GM12878 (cell line): Measurements from ENCODE around the gene IL15. TPM values are rescaled to one million over a fixed set of nuclear protein-coding genes. Genes with fewer than 3 reads are reported as not detected.

Experiments
- ASH2L ChIP-seq: fragments of 300-600, 200-600 bp; sonication (generic); IDR thresholded peaks from 2 replicates; pipeline ENCODE4 v1.6.1; 2017; ENCODE audit warnings: low read depth, mild to moderate bottlenecking, borderline replicate concordance
- BACH1 ChIP-seq: fragments of 450-650 bp; IDR thresholded peaks from 2 replicates; pipeline ENCODE4 v1.6.1; 2017; ENCODE audit warnings: mild to moderate bottlenecking, borderline replicate concordance
- BHLHE40 ChIP-seq, 2 experiments: fragments of 450-650 bp in 1 of 2; IDR thresholded peaks; 2 replicates each; pipeline ENCODE4 v1.6.1; 2011 to 2017; ENCODE audit warnings: low read depth in 2 of 2, borderline replicate concordance in 1 of 2, improper control_type of control experiment in 1 of 2, low read length in 1 of 2, mild to moderate bottlenecking in 1 of 2
- BMI1 ChIP-seq: fragments of 450-650 bp; IDR thresholded peaks from 2 replicates; pipeline ENCODE4 v1.6.1; 2016; ENCODE audit warnings: mild to moderate bottlenecking, moderate library complexity, borderline replicate concordance
- CBX3 ChIP-seq: fragments of 200-600 bp; sonication (generic); IDR thresholded peaks from 2 replicates; pipeline ENCODE4 v1.6.1; 2016; ENCODE audit warnings: low read depth, borderline replicate concordance
- CHD2 ChIP-seq: IDR thresholded peaks from 2 replicates; pipeline ENCODE4 v1.6.1; 2011; ENCODE audit warnings: low read depth, low read length, improper control_type of control experiment, borderline replicate concordance
- CHD4 ChIP-seq: fragments of 200-600 bp; sonication (generic); IDR thresholded peaks from 2 replicates; pipeline ENCODE4 v1.6.1; 2016; ENCODE audit warnings: mild to moderate bottlenecking
- CREB1 ChIP-seq: IDR thresholded peaks from 2 replicates; pipeline ENCODE4 v1.6.1; 2012; ENCODE audit warnings: low read depth, mild to moderate bottlenecking, inconsistent platforms
- CREM ChIP-seq: IDR thresholded peaks from 2 replicates; pipeline ENCODE4 v1.6.1; 2014; ENCODE audit warnings: antibody characterized with exemption, low read depth
- EGR1 ChIP-seq, 2 experiments: IDR thresholded peaks; 1 replicate in 1 of 2; 2 replicates in 1 of 2; pipeline ENCODE4 v1.6.1; 2011 to 2012; ENCODE audit warnings: low read depth in 2 of 2, low read length in 2 of 2, borderline replicate concordance in 1 of 2, mild to moderate bottlenecking in 1 of 2, moderate library complexity in 1 of 2
- KAT2A ChIP-seq: conservative IDR thresholded peaks from 2 replicates; pipeline ENCODE4 v1.6.1; 2011; ENCODE audit warnings: low read depth, low read length; ENCODE audit not compliant: control insufficient read depth
- MEF2A ChIP-seq: IDR thresholded peaks from 2 replicates; pipeline ENCODE4 v1.6.1; 2011; ENCODE audit warnings: low read depth, mild to moderate bottlenecking, low read length, moderate library complexity; ENCODE audit not compliant: insufficient read depth
- MLLT1 ChIP-seq: fragments of 450-650 bp; IDR thresholded peaks from 2 replicates; pipeline ENCODE4 v1.6.1; 2016; ENCODE audit warnings: mild to moderate bottlenecking
- MXI1 ChIP-seq: fragments of 150-350 bp; IDR thresholded peaks from 2 replicates; pipeline ENCODE4 v1.6.1; 2011; ENCODE audit warnings: low read depth, mild to moderate bottlenecking, inconsistent platforms, low read length, improper control_type of control experiment
- PAX8 ChIP-seq: fragments of 450-650 bp; IDR thresholded peaks from 2 replicates; pipeline ENCODE4 v1.6.1; 2017; ENCODE audit warnings: mild to moderate bottlenecking, moderate library complexity
- PML ChIP-seq: IDR thresholded peaks from 2 replicates; pipeline ENCODE4 v1.6.1; 2012; ENCODE audit warnings: low read length, inconsistent platforms
- SIX5 ChIP-seq: IDR thresholded peaks from 2 replicates; pipeline ENCODE4 v1.6.1; 2011; ENCODE audit warnings: mild to moderate bottlenecking, low read depth, low read length, moderate library complexity; ENCODE audit not compliant: severe bottlenecking
- SMAD5 ChIP-seq: IDR thresholded peaks from 2 replicates; pipeline ENCODE4 v1.6.1; 2016; ENCODE audit warnings: antibody characterized with exemption, low read depth
- SMC3 ChIP-seq: IDR thresholded peaks from 2 replicates; pipeline ENCODE4 v1.6.1; 2011; ENCODE audit warnings: low read length, improper control_type of control experiment, borderline replicate concordance
- SP1 ChIP-seq: IDR thresholded peaks from one replicate; pipeline ENCODE4 v1.6.1; 2011; ENCODE audit warnings: low read depth, low read length
- SREBF1 ChIP-seq: IDR thresholded peaks from 2 replicates; pipeline ENCODE4 v1.6.1; 2012; ENCODE audit warnings: mild to moderate bottlenecking, low read length
- TCF7 ChIP-seq: IDR thresholded peaks from 2 replicates; pipeline ENCODE4 v1.6.1; 2014; ENCODE audit warnings: antibody characterized with exemption, borderline replicate concordance
- YBX1 ChIP-seq: fragments of 450-650 bp; IDR thresholded peaks from 2 replicates; pipeline ENCODE4 v1.6.1; 2016; ENCODE audit warnings: antibody characterized with exemption
- ZNF24 ChIP-seq: fragments of 450-650 bp; IDR thresholded peaks from 2 replicates; pipeline ENCODE4 v1.6.1; 2017; ENCODE audit warnings: antibody characterized with exemption, mild to moderate bottlenecking
- ZNF274 ChIP-seq: IDR thresholded peaks from one replicate; pipeline ENCODE4 v1.8.0; 2011; ENCODE audit not compliant: insufficient read length, insufficient read depth
- polyA plus RNA-seq, 11 experiments: library from polyadenylated mRNA; depleted of rRNA in 4 of 11; unstranded in 6 of 11; stranded (reverse) in 5 of 11; fragments of >200 nt; fragmentation: Nextera tagmentation in 4 of 11; fragmentation: Illumina TruSeq in 1 of 11; extraction: Ambion mirVana in 4 of 11; extraction: Trizol in 1 of 11; gene quantifications; 1 replicate in 1 of 11; 2 replicates in 10 of 11; pipeline versions ENCODE4 v1.2.1 to v1.2.3, GENCODE V29; 2011 to 2016; ENCODE audit warnings: inconsistent platforms in 2 of 11, missing spikeins in 2 of 11, low read depth in 1 of 11
- total RNA-seq, 4 experiments: library from RNA; depleted of rRNA in 3 of 4; stranded (reverse); fragments of >200 nt in 3 of 4; fragmentation: Illumina TruSeq in 1 of 4; extraction: Trizol in 1 of 4; gene quantifications; 2 replicates each; pipeline versions ENCODE4 v1.2.1 to v1.2.3, GENCODE V29; 2013 to 2021
- TF ChIP-seq, protein P1 (sequence below): fragments of 450-650 bp; IDR thresholded peaks from 2 replicates; pipeline ENCODE4 v1.6.1; 2014; ENCODE audit warnings: mild to moderate bottlenecking
- TF ChIP-seq, protein P2 (sequence below): fragments of 450-650 bp; IDR thresholded peaks from 2 replicates; pipeline ENCODE4 v1.6.1; 2017; ENCODE audit warnings: mild to moderate bottlenecking, moderate library complexity

Gene IL15
- total and polyA plus RNA-seq, 10 of the 15 experiments (the other 5 are each of a cell fraction or from before 2014, with no cell fraction given) = 6.0 to 11.4 (median 8.2) TPM

DNA sequence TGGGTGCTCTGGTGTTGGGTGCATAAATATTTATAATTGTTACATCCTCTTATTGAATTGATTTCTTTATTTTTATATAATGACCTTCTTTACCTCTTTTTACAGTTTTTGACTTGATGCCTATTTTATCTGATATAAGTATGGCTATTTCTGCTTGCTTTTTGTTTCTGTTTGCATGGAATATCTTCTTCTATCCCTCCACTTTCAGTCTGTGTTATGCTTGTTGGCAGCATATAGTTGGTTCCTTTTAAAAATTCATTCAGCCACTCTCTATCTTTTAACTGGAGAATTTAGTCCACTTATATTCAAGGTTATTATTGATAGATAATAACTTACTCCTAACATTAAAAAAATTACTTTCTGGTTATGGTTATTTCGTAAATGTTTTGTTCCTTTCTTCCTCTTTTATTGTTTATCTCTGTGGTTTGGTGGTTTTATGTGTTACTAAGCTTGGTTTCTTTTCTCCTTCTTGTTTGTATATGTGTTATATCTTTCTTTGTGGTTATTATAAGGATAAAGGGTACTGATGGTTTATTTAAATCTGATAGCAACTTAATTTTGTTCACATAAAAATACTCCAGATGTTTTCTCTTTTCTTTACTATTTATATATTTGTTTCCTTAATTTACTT lies 69.5 kb downstream of the IL15 start (continued):
- TF ChIP-seq, protein P1, sequence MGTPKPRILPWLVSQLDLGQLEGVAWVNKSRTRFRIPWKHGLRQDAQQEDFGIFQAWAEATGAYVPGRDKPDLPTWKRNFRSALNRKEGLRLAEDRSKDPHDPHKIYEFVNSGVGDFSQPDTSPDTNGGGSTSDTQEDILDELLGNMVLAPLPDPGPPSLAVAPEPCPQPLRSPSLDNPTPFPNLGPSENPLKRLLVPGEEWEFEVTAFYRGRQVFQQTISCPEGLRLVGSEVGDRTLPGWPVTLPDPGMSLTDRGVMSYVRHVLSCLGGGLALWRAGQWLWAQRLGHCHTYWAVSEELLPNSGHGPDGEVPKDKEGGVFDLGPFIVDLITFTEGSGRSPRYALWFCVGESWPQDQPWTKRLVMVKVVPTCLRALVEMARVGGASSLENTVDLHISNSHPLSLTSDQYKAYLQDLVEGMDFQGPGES = no peak
- TF ChIP-seq BHLHE40 (IDR thresholded peaks at IDR 0.05; ENCODE audit: borderline replicate concordance in 1 of 2, low read depth in 2 of 2, low read length in 1 of 2) (no peak), ASH2L (no peak), CHD4 (no peak), PAX8 (no peak), SMC3 (no peak), MXI1 (no peak), BACH1 (no peak), CREM (no peak), SP1 (no peak), YBX1 (no peak), CHD2 (no peak), ZNF24 (no peak), TCF7 (no peak), MEF2A (0 out of 2 replicates have a peak, but pooled peaks have one; percentile 30), PML (no peak), ZNF274 (no peak), CREB1 (no peak), KAT2A (no peak), MLLT1 (peak; percentile 87), SREBF1 (no peak), SIX5 (no peak), CBX3 (no peak), SMAD5 (no peak), BMI1 (peak; percentile 61), EGR1 (IDR thresholded peaks at IDR 0.05; ENCODE audit: borderline replicate concordance in 1 of 2, low read depth in 2 of 2, low read length in 2 of 2) (no peak)
- TF ChIP-seq, protein P2, sequence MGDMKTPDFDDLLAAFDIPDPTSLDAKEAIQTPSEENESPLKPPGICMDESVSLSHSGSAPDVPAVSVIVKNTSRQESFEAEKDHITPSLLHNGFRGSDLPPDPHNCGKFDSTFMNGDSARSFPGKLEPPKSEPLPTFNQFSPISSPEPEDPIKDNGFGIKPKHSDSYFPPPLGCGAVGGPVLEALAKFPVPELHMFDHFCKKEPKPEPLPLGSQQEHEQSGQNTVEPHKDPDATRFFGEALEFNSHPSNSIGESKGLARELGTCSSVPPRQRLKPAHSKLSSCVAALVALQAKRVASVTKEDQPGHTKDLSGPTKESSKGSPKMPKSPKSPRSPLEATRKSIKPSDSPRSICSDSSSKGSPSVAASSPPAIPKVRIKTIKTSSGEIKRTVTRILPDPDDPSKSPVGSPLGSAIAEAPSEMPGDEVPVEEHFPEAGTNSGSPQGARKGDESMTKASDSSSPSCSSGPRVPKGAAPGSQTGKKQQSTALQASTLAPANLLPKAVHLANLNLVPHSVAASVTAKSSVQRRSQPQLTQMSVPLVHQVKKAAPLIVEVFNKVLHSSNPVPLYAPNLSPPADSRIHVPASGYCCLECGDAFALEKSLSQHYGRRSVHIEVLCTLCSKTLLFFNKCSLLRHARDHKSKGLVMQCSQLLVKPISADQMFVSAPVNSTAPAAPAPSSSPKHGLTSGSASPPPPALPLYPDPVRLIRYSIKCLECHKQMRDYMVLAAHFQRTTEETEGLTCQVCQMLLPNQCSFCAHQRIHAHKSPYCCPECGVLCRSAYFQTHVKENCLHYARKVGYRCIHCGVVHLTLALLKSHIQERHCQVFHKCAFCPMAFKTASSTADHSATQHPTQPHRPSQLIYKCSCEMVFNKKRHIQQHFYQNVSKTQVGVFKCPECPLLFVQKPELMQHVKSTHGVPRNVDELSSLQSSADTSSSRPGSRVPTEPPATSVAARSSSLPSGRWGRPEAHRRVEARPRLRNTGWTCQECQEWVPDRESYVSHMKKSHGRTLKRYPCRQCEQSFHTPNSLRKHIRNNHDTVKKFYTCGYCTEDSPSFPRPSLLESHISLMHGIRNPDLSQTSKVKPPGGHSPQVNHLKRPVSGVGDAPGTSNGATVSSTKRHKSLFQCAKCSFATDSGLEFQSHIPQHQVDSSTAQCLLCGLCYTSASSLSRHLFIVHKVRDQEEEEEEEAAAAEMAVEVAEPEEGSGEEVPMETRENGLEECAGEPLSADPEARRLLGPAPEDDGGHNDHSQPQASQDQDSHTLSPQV = no peak
